ENCODE measurements around the gene SUPT3H.

- TF ChIP-seq YY1 (IDR thresholded peaks at IDR 0.05; ENCODE audit: insufficient read depth, insufficient read length), result no peak
- no peak for TF ChIP-seq ZNF274 (IDR thresholded peaks at IDR 0.05; ENCODE audit: low read depth, low read length)
- no peak for TF ChIP-seq SUZ12 (IDR thresholded peaks at IDR 0.05; ENCODE audit: extremely low read depth, insufficient read depth, insufficient read length)
Observed at GRCh38 chr6:45027126-45027525, 350.6 kb downstream of the SUPT3H start.
